ENCODE results near the gene NR6A1. TPM values are rescaled to one million over a fixed set of nuclear protein-coding genes. Genes with fewer than 3 reads are reported as not detected.

NR6A1 gene
- polyA plus RNA-seq, 1 donor from 2014 or later, result 4.3 TPM

DNA sequence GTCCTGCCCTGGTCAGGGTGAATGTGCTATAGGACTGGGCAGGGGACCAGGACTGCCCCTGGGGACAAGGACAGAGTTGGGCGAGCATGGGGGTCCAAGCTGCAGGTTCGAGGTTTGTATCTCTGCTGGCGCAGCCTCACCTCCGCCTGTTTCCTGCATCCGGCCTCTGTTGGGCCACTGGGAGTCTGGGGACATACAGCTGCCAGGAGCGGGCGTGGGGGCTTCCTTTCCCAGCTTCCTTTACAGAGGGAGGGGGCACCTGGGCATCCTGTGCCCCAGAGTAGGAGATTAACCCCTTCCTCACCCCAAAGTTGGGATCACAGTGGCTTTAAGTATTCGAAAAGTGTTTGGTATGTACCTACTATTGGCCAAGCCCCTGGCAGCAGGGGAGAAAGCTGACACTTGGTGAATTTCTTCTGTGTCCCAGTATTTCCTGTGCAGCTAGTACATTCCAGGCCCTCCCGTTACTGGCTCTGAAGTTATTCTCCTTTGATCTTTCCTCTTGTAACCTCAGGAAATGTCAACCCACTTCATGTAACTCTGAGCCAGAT is 24.8 kb upstream of the NR6A1 start:
- H3K4me3 ChIP-seq (ENCODE audit: low read length), result no peak overlapping the region
- H3K27me3 ChIP-seq (ENCODE audit: insufficient read depth, low read depth, low read length), result no peaks in the 10 kb centered on the region
- H3K27ac ChIP-seq (ENCODE audit: low read length), result no peak overlapping the region
- no peaks in the 10 kb centered on the region for H3K9me3 ChIP-seq (ENCODE audit: low read length)
- H4K20me1 ChIP-seq (ENCODE audit: insufficient read depth), result no peaks in the 10 kb centered on the region
- no peak overlapping the region for H3K9ac ChIP-seq (ENCODE audit: low read length)
- TF ChIP-seq MXI1 (conservative IDR thresholded peaks at IDR 0.05; ENCODE audit: poor library complexity, severe bottlenecking) (no peak), TAF1 (IDR thresholded peaks at IDR 0.05; ENCODE audit: low read depth) (no peak), RAD21 (conservative IDR thresholded peaks at IDR 0.05) (no peak), POLR2AphosphoS5 (IDR thresholded peaks at IDR 0.05) (no peak), EP300 (conservative IDR thresholded peaks at IDR 0.05; ENCODE audit: poor library complexity, severe bottlenecking) (no peak), EZH2 (IDR thresholded peaks at IDR 0.05; ENCODE audit: borderline replicate concordance, insufficient read depth, low read length, poor library complexity, severe bottlenecking) (no peak), SMC3 (conservative IDR thresholded peaks at IDR 0.05; ENCODE audit: poor library complexity) (no peak)
- TF ChIP-seq, protein P1, sequence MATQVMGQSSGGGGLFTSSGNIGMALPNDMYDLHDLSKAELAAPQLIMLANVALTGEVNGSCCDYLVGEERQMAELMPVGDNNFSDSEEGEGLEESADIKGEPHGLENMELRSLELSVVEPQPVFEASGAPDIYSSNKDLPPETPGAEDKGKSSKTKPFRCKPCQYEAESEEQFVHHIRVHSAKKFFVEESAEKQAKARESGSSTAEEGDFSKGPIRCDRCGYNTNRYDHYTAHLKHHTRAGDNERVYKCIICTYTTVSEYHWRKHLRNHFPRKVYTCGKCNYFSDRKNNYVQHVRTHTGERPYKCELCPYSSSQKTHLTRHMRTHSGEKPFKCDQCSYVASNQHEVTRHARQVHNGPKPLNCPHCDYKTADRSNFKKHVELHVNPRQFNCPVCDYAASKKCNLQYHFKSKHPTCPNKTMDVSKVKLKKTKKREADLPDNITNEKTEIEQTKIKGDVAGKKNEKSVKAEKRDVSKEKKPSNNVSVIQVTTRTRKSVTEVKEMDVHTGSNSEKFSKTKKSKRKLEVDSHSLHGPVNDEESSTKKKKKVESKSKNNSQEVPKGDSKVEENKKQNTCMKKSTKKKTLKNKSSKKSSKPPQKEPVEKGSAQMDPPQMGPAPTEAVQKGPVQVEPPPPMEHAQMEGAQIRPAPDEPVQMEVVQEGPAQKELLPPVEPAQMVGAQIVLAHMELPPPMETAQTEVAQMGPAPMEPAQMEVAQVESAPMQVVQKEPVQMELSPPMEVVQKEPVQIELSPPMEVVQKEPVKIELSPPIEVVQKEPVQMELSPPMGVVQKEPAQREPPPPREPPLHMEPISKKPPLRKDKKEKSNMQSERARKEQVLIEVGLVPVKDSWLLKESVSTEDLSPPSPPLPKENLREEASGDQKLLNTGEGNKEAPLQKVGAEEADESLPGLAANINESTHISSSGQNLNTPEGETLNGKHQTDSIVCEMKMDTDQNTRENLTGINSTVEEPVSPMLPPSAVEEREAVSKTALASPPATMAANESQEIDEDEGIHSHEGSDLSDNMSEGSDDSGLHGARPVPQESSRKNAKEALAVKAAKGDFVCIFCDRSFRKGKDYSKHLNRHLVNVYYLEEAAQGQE (IDR thresholded peaks at IDR 0.05; ENCODE audit: borderline replicate concordance), result no peak
- TF ChIP-seq, protein P2, sequence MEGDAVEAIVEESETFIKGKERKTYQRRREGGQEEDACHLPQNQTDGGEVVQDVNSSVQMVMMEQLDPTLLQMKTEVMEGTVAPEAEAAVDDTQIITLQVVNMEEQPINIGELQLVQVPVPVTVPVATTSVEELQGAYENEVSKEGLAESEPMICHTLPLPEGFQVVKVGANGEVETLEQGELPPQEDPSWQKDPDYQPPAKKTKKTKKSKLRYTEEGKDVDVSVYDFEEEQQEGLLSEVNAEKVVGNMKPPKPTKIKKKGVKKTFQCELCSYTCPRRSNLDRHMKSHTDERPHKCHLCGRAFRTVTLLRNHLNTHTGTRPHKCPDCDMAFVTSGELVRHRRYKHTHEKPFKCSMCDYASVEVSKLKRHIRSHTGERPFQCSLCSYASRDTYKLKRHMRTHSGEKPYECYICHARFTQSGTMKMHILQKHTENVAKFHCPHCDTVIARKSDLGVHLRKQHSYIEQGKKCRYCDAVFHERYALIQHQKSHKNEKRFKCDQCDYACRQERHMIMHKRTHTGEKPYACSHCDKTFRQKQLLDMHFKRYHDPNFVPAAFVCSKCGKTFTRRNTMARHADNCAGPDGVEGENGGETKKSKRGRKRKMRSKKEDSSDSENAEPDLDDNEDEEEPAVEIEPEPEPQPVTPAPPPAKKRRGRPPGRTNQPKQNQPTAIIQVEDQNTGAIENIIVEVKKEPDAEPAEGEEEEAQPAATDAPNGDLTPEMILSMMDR (IDR thresholded peaks at IDR 0.05; ENCODE audit: poor library complexity, severe bottlenecking), result no peak
- H3K9me2 ChIP-seq (ENCODE audit: insufficient read depth, low read length), result no peaks in the 10 kb centered on the region
- no peak overlapping the region for H3K4me2 ChIP-seq (ENCODE audit: low read length)
- H3K79me2 ChIP-seq (replicated peaks; ENCODE audit: insufficient read depth, low read length), result no peaks in the 10 kb centered on the region
- no peaks in the 10 kb centered on the region for H3K36me3 ChIP-seq (ENCODE audit: insufficient read depth, low read length)
- no peaks in the 10 kb centered on the region for H3F3A ChIP-seq (ENCODE audit: insufficient read depth, low read length, poor library complexity, severe bottlenecking)
- H2AFZ ChIP-seq (ENCODE audit: low read depth, low read length), result no peak overlapping the region

DNA sequence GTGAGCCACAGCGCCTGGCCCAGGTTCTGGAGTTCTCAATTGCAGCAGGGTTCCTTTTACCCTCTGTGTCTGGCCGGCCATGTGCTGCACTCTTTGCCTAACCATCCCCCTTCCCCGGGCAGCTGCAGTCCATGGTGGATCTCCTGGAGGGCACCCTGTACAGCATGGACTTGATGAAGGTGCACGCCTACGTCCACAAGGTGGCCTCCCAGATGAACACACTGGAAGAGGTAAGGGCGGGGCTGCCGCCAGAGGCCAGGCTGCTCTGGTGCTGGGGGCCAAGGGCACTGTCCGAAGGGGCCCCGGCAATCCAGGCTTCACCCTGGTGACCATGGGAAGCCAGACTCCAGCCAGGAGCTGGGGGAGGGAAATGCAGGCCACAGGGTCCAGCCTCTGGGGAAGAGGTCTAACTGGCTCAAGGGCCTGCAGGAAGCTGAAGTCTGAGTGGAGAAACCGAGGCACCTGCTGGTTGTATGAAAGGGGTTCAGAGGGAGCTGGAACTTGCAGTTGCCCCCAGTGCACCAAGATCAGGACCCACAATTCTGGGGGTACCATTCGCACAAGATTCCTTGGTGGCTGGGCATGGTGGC is 23.9 kb upstream of the NR6A1 start:
- no peak for TF ChIP-seq MXI1 (conservative IDR thresholded peaks at IDR 0.05; ENCODE audit: poor library complexity, severe bottlenecking)
- no peak for TF ChIP-seq POLR2AphosphoS5 (IDR thresholded peaks at IDR 0.05)
- TF ChIP-seq, protein P2 (IDR thresholded peaks at IDR 0.05; ENCODE audit: poor library complexity, severe bottlenecking), result no peak
- no peak for TF ChIP-seq SMC3 (conservative IDR thresholded peaks at IDR 0.05; ENCODE audit: poor library complexity)
- no peak for TF ChIP-seq EZH2 (IDR thresholded peaks at IDR 0.05; ENCODE audit: borderline replicate concordance, insufficient read depth, low read length, poor library complexity, severe bottlenecking)
- TF ChIP-seq, protein P1 (IDR thresholded peaks at IDR 0.05; ENCODE audit: borderline replicate concordance), result no peak
- Histone ChIP-seq H4K20me1 (ENCODE audit: insufficient read depth) (no peaks in the 10 kb centered on the region), H3F3A (ENCODE audit: insufficient read depth, low read length, poor library complexity, severe bottlenecking) (no peaks in the 10 kb centered on the region), H3K9me2 (ENCODE audit: insufficient read depth, low read length) (no peaks in the 10 kb centered on the region), H3K79me2 (replicated peaks; ENCODE audit: insufficient read depth, low read length) (no peaks in the 10 kb centered on the region), H3K36me3 (ENCODE audit: insufficient read depth, low read length) (no peaks in the 10 kb centered on the region), H2AFZ (ENCODE audit: low read depth, low read length) (no peak overlapping the region), H3K27me3 (ENCODE audit: insufficient read depth, low read depth, low read length) (no peaks in the 10 kb centered on the region), H3K4me2 (ENCODE audit: low read length) (no peak overlapping the region), H3K4me3 (ENCODE audit: low read length) (no peak overlapping the region), H3K9ac (ENCODE audit: low read length) (no peak overlapping the region), H3K27ac (ENCODE audit: low read length) (no peak overlapping the region), H3K9me3 (ENCODE audit: low read length) (no peaks in the 10 kb centered on the region)
